Panc1 (cell line): ENCODE results near the gene SPOCK1. TPM values are rescaled to one million over a fixed set of nuclear protein-coding genes. Genes with fewer than 3 reads are reported as not detected.

Experiments
- ATAC-seq: fragments of 200-7000 bp; cut with Tn5 transposase; 2 replicates; pipeline ENCODE4 v1.9.1; 2020; ENCODE audit warnings: mild to moderate bottlenecking, moderate library complexity
- BruUV-seq: library from RNA; stranded (reverse); fragments of 400-500 nt; replicated peaks from 2 replicates; lab custom pipeline; 2021; lab: Mats Ljungman, UMichigan
- CTCF ChIA-PET: fragments of 300-600 bp; sonication (Branson Sonifier 250); formaldehyde crosslinking; loops from one replicate; lab custom pipeline; 2022; ENCODE audit warnings: antibody characterized with exemption; lab: Charles Lee
- POLR2A ChIA-PET: fragments of 300-600 bp; sonication (Branson Sonifier 250); formaldehyde crosslinking; loops from one replicate; lab custom pipeline; 2022; ENCODE audit warnings: antibody characterized with exemption; lab: Charles Lee
- DNase-seq: peaks from one replicate; pipeline ENCODE4 v3.0.0-alpha.2; 2010; ENCODE audit warnings: low read depth, low spot score
- H3K27ac ChIP-seq: 2 replicates; pipeline ENCODE4 v1.5.1; 2011; ENCODE audit warnings: mild to moderate bottlenecking, low read length, inconsistent platforms
- H3K27me3 ChIP-seq: fragments of 200-500 bp; sonication (Bioruptor generic); 2 replicates; pipeline ENCODE4 v1.6.0; 2014; ENCODE audit warnings: low read length, inconsistent platforms; ENCODE audit not compliant: control insufficient read depth, insufficient read depth
- H3K36me3 ChIP-seq: fragments of 200-500 bp; sonication (Bioruptor generic); 2 replicates; pipeline ENCODE4 v1.5.1; 2014; ENCODE audit warnings: inconsistent platforms, mild to moderate bottlenecking, low read length, moderate library complexity; ENCODE audit not compliant: control insufficient read depth, insufficient read depth
- H3K4me1 ChIP-seq: 2 replicates; pipeline ENCODE4 v1.5.1; 2011; ENCODE audit warnings: inconsistent platforms, mild to moderate bottlenecking, low read length, moderate library complexity; ENCODE audit not compliant: control insufficient read depth, insufficient read depth
- H3K4me3 ChIP-seq, 2 experiments: 2 replicates each; pipeline ENCODE4 v1.5.1; 2011 to 2012; ENCODE audit warnings: low read depth in 2 of 2, low read length in 2 of 2, mild to moderate bottlenecking in 2 of 2, inconsistent platforms in 1 of 2, moderate library complexity in 1 of 2
- H3K9me3 ChIP-seq: fragments of 200-500 bp; sonication (Bioruptor generic); 2 replicates; pipeline ENCODE4 v1.5.1; 2014; ENCODE audit warnings: low read depth, mild to moderate bottlenecking, inconsistent platforms, low read length, moderate library complexity; ENCODE audit not compliant: control insufficient read depth, insufficient read depth
- POLR2AphosphoS5 ChIP-seq: IDR thresholded peaks from 2 replicates; pipeline ENCODE4 v1.6.1; 2012; ENCODE audit warnings: mild to moderate bottlenecking, low read depth, low read length, moderate library complexity
- SIN3A ChIP-seq: IDR thresholded peaks from 2 replicates; pipeline ENCODE4 v1.6.1; 2012; ENCODE audit warnings: low read depth, mild to moderate bottlenecking, low read length, moderate library complexity, borderline replicate concordance; ENCODE audit not compliant: insufficient read depth
- TCF7L2 ChIP-seq: IDR thresholded peaks from 2 replicates; pipeline ENCODE4 v1.6.1; 2011; ENCODE audit warnings: mild to moderate bottlenecking, low read depth, low read length, inconsistent platforms
- in situ Hi-C: cut with HindIII; loops from 2 replicates; pipeline ENCODE4 v1.10.0; 2016; ENCODE audit warnings: low sequenced_read_pairs, low pct_unique_long_range_greater_than_20kb
- intact Hi-C: fragments of 100-400 bp; cut with micrococcal nuclease; formaldehyde crosslinking; loops from one replicate; pipeline ENCODE4 v1.10.0; 2022; ENCODE audit not compliant: unreplicated experiment
- total RNA-seq: library from RNA; stranded (reverse); gene quantifications from one replicate; pipeline ENCODE4 v1.2.1, GENCODE V29; 2021; ENCODE audit not compliant: unreplicated experiment
- TF ChIP-seq, protein P1 (sequence below): fragments of 450-650 bp; IDR thresholded peaks from 2 replicates; pipeline ENCODE4 v1.5.1; 2017; ENCODE audit warnings: mild to moderate bottlenecking
- TF ChIP-seq, protein P2 (sequence below), 2 experiments: IDR thresholded peaks; 2 replicates each; pipeline ENCODE4 v1.6.1; 2011 to 2012; ENCODE audit warnings: low read depth in 2 of 2, control low read depth in 1 of 2, low read length in 1 of 2, mild to moderate bottlenecking in 1 of 2, moderate library complexity in 1 of 2; ENCODE audit not compliant: insufficient read depth in 1 of 2

The SPOCK1 gene
- total RNA-seq, 1 experiment from 2014 or later = 15.6 TPM

DNA sequence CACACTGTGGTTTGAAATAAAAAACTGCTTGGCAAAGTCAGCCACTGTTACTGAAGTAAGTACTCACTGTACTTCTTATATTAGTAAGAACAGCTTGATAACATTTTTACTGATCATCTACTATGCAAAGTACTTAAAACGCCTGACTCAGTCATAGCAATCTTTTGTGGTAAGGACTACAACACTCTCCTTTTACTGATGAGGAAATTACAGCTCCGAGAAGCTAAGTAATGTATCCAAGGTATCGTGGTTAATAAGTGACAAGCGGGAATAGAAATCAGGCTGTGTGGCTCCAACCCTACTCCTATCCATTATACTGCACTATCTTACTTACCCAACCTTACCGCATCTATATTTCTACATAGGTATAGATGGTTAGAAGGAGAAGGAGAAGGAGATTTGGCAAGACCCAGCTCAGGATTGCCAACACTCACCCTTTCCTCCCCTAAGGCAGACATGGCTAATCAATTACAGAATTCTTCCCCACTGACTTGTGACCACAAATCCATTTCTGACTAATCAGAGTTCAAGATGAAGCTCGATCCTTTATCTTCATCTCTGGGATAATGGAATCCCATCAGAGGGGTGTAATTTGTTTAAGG lies 281.4 kb downstream of the SPOCK1 start:
- no peak overlapping the region for H3K27ac ChIP-seq
- no peak for TF ChIP-seq TCF7L2
- no peak for TF ChIP-seq POLR2AphosphoS5
- no peak for TF ChIP-seq SIN3A
- TF ChIP-seq, protein P1, sequence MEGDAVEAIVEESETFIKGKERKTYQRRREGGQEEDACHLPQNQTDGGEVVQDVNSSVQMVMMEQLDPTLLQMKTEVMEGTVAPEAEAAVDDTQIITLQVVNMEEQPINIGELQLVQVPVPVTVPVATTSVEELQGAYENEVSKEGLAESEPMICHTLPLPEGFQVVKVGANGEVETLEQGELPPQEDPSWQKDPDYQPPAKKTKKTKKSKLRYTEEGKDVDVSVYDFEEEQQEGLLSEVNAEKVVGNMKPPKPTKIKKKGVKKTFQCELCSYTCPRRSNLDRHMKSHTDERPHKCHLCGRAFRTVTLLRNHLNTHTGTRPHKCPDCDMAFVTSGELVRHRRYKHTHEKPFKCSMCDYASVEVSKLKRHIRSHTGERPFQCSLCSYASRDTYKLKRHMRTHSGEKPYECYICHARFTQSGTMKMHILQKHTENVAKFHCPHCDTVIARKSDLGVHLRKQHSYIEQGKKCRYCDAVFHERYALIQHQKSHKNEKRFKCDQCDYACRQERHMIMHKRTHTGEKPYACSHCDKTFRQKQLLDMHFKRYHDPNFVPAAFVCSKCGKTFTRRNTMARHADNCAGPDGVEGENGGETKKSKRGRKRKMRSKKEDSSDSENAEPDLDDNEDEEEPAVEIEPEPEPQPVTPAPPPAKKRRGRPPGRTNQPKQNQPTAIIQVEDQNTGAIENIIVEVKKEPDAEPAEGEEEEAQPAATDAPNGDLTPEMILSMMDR = no peak
- TF ChIP-seq, protein P2, sequence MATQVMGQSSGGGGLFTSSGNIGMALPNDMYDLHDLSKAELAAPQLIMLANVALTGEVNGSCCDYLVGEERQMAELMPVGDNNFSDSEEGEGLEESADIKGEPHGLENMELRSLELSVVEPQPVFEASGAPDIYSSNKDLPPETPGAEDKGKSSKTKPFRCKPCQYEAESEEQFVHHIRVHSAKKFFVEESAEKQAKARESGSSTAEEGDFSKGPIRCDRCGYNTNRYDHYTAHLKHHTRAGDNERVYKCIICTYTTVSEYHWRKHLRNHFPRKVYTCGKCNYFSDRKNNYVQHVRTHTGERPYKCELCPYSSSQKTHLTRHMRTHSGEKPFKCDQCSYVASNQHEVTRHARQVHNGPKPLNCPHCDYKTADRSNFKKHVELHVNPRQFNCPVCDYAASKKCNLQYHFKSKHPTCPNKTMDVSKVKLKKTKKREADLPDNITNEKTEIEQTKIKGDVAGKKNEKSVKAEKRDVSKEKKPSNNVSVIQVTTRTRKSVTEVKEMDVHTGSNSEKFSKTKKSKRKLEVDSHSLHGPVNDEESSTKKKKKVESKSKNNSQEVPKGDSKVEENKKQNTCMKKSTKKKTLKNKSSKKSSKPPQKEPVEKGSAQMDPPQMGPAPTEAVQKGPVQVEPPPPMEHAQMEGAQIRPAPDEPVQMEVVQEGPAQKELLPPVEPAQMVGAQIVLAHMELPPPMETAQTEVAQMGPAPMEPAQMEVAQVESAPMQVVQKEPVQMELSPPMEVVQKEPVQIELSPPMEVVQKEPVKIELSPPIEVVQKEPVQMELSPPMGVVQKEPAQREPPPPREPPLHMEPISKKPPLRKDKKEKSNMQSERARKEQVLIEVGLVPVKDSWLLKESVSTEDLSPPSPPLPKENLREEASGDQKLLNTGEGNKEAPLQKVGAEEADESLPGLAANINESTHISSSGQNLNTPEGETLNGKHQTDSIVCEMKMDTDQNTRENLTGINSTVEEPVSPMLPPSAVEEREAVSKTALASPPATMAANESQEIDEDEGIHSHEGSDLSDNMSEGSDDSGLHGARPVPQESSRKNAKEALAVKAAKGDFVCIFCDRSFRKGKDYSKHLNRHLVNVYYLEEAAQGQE (IDR thresholded peaks at IDR 0.05; ENCODE audit: insufficient read depth in 1 of 2, low read depth in 2 of 2, low read length in 1 of 2) = no peak
- POLR2A ChIA-PET = no interaction called here

DNA sequence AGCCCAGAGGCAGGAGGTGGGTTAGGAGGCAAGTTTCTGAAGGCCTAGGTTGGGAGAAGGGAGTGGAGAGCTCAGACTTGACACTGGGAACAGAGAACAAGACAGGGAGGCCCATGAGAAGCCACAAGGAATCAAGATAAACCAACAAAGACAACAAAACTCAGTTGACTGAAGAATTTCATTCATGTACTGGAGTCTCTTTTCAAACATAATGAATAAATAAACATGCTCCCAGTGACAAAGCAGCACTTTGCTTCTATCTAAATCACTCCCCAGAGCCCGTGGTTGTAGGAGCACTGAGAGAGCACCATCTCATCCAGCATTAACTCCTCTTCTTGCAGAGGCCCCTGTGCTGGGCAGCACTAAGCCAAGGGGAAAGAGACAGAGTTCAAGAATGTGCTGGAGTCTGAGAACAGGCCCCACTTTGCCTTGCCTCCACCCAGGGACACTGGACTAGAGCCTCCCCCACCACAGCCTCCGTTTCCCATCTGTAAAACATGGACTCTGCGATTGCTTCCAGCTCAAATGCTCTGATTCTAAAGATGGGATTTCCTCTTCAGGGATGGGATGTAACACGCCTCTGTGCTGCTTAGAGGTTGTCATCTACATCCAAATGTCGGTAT lies 282.0 kb downstream of the SPOCK1 start:
- Histone ChIP-seq H3K27ac (no peak overlapping the region), H3K36me3 (no peaks in the 10 kb centered on the region), H3K27me3 (no peaks in the 10 kb centered on the region), H3K9me3 (no peaks in the 10 kb centered on the region), H3K4me3 (no peak overlapping the region), H3K4me1 (no peaks in the 10 kb centered on the region)
- in situ Hi-C loops = no loop called here
- intact Hi-C loops = no loop called here
- DNase-seq (no peak), ATAC-seq (no peak)
- no peak for TF ChIP-seq TCF7L2
- BruUV-seq = no TSS peak
- POLR2A ChIA-PET = no interaction called here
- CTCF ChIA-PET = no interaction called here

More for the DNA sequence above, 281.4 kb downstream of the SPOCK1 start:
- no peak overlapping the region for H3K4me3 ChIP-seq
- no peaks in the 10 kb centered on the region for H3K27me3 ChIP-seq
- CTCF ChIA-PET = no interaction called here
- BruUV-seq = no TSS peak
- intact Hi-C loops = no loop called here
- H3K4me1 ChIP-seq = no peaks in the 10 kb centered on the region
- no peaks in the 10 kb centered on the region for H3K36me3 ChIP-seq
- DNase-seq (no peak), ATAC-seq (no peak)
- in situ Hi-C loops = no loop called here
- H3K9me3 ChIP-seq = no peaks in the 10 kb centered on the region

DNA sequence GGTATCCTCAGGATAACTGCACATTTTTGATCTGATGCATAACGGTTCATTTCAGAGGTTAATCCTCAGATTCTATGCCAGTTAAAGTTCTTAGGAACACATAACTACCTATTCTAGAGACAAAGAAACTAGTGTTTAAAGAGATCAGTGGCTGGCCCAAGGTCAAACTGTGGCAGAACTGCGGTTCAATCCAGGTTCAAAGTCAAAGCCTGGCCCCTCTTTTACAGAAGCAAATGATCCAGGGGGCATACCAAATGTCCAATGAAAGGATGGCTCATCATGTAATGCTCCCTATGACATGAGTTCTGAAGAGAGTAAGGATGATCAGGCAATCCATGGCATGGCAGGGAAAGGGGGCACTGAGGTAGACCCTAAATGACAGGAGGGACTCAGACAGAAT lies 283.3 kb downstream of the SPOCK1 start:
- Histone ChIP-seq H3K27ac (no peak overlapping the region), H3K4me3 (no peak overlapping the region), H3K9me3 (no peaks in the 10 kb centered on the region), H3K4me1 (no peaks in the 10 kb centered on the region), H3K27me3 (no peaks in the 10 kb centered on the region), H3K36me3 (no peaks in the 10 kb centered on the region)
- ChIA-PET POLR2A (no interaction called here), CTCF (no interaction called here)
- intact Hi-C loops = no loop called here
- ATAC-seq (no peak), DNase-seq (no peak)
- TF ChIP-seq, protein P1 = no peak
- TF ChIP-seq, protein P2 (IDR thresholded peaks at IDR 0.05; ENCODE audit: insufficient read depth in 1 of 2, low read depth in 2 of 2, low read length in 1 of 2) = no peak
- TF ChIP-seq SIN3A (no peak), POLR2AphosphoS5 (no peak)
- in situ Hi-C loops = no loop called here
- BruUV-seq = no TSS peak
